ENCODE measurements around the gene GPRASP2.
"Not testable (repeated sequence)": the region's sequence is repeated elsewhere in the genome, so short reads cannot be mapped to it uniquely, and the experiment has no call there.

GPRASP2 gene

DNA sequence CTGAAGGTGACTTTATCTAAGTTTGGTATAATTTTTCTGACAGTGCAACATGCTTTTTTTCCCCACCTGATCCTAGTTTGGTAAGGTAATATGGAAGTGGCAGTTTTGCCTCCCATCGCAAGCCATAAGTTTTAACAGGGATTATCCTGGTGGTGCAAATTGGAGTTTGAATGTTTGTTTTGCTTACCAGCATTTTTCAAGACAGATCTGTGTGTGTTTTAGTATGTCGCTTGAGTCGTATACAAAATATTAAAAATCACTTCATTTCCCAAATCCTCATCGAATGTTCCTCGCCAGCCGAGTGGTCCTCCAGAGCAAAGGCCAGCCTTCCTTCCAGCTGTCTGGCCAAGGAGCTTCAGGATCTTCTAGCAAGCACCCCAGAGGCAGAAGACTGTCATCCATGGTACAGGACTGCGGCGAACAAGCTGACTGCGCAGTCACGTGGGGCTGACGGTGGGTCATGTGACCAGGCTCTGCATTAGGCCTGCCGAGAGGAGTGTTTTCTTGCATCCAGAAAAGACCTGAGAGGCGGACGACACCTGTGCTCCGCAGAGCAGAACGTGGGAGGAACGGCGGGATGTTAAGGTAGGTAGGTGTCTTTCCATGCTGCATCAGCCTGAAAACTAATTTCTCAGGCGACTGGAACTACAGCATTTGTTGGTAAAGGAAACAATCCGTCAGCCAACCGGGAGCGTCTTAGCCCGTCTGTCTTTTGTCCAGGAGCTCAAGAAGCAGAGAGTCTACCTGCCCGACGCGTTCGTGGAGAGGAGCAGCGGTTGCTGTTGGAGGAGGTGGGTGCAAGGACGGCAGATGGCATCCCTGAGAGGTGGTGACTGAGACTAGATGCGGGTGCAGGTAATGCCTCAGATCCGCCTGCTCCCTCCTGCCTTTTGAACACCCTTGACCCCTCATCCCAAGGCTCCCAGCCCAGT is 8.3 kb downstream of the GPRASP2 start, which contains the start of gene GPRASP3:
Gene GPRASP3, plus strand, starts transcription at position 507 of the 932 bp plus-strand sequence. CDS start 28,253 bp downstream, outside the sequence.
- Histone ChIP-seq H3K27me3 (ENCODE audit: insufficient read depth, low read length, poor library complexity) (no peaks in the 10 kb centered on the region), H3K4me3 (ENCODE audit: low read depth in 1 of 2, low read length in 2 of 2) (no peak within 1 kb of the TSS), H3K9me3 (ENCODE audit: insufficient read depth, low read length, severe bottlenecking) (no peaks in the 10 kb centered on the region), H3K4me1 (ENCODE audit: insufficient read depth, low read length) (no peaks in the 10 kb centered on the region), H3K79me2 (ENCODE audit: insufficient read depth, low read length) (no peaks in the 10 kb centered on the region), H3K4me2 (ENCODE audit: insufficient read depth, low read length) (no peak within 1 kb of the TSS), H3K9ac (ENCODE audit: low read depth, low read length) (no peak within 1 kb of the TSS), H3K27ac (ENCODE audit: low read length) (no peak within 1 kb of the TSS), H3K36me3 (ENCODE audit: insufficient read depth, low read length) (no peaks in the 10 kb centered on the region), H4K20me1 (ENCODE audit: insufficient read depth, low read length) (no peaks in the 10 kb centered on the region), H2AFZ (ENCODE audit: low read depth, low read length) (no peak within 1 kb of the TSS)
- DNase-seq (no peak), ATAC-seq (ENCODE audit: insufficient read depth, low read depth) (no peak)
- TF ChIP-seq, protein P1, sequence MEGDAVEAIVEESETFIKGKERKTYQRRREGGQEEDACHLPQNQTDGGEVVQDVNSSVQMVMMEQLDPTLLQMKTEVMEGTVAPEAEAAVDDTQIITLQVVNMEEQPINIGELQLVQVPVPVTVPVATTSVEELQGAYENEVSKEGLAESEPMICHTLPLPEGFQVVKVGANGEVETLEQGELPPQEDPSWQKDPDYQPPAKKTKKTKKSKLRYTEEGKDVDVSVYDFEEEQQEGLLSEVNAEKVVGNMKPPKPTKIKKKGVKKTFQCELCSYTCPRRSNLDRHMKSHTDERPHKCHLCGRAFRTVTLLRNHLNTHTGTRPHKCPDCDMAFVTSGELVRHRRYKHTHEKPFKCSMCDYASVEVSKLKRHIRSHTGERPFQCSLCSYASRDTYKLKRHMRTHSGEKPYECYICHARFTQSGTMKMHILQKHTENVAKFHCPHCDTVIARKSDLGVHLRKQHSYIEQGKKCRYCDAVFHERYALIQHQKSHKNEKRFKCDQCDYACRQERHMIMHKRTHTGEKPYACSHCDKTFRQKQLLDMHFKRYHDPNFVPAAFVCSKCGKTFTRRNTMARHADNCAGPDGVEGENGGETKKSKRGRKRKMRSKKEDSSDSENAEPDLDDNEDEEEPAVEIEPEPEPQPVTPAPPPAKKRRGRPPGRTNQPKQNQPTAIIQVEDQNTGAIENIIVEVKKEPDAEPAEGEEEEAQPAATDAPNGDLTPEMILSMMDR (IDR thresholded peaks at IDR 0.05; ENCODE audit: borderline replicate concordance, extremely low read depth, low read length, poor library complexity, severe bottlenecking): no peak

- H3K4me3 ChIP-seq (ENCODE audit: low read depth in 1 of 2, low read length in 2 of 2): not testable (repeated sequence)
Observed at GRCh38 chrX:102721169-102721506, 8.9 kb downstream of the GPRASP2 start.

DNA sequence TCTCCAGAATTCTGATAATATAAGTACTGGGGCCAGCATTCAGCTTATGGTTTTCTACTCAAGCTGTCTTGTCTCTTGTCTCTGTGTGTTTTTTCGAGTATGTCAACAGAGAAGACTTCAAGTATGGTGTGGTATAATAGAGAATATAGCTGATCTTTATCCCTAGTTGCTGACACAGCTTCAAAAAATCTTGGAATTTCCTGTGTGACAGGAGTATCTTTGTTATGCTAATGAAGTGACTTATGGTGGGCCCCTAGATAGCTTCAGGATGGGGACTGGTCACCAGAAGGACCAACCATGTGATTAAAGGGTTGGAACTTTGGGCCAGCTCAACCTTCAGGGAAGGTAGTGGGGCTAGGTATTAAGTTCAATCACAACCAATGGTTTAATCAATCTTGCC is 11.2 kb downstream of the GPRASP2 start:
- Histone ChIP-seq H3K9me3 (ENCODE audit: insufficient read depth, low read length, severe bottlenecking) (no peaks in the 10 kb centered on the region), H4K20me1 (ENCODE audit: insufficient read depth, low read length) (no peaks in the 10 kb centered on the region), H2AFZ (ENCODE audit: low read depth, low read length) (no peak overlapping the region), H3K79me2 (ENCODE audit: insufficient read depth, low read length) (no peaks in the 10 kb centered on the region), H3K4me2 (ENCODE audit: insufficient read depth, low read length) (no peak overlapping the region), H3K36me3 (ENCODE audit: insufficient read depth, low read length) (no peaks in the 10 kb centered on the region), H3K9ac (ENCODE audit: low read depth, low read length) (no peak overlapping the region), H3K27me3 (ENCODE audit: insufficient read depth, low read length, poor library complexity) (no peaks in the 10 kb centered on the region), H3K4me3 (ENCODE audit: low read depth in 1 of 2, low read length in 2 of 2) (no peak overlapping the region), H3K4me1 (ENCODE audit: insufficient read depth, low read length) (no peaks in the 10 kb centered on the region), H3K27ac (ENCODE audit: low read length) (no peak overlapping the region)
- TF ChIP-seq, protein P1 (IDR thresholded peaks at IDR 0.05; ENCODE audit: borderline replicate concordance, extremely low read depth, low read length, poor library complexity, severe bottlenecking): no peak
- no peak for TF ChIP-seq EZH2 (IDR thresholded peaks at IDR 0.05; ENCODE audit: borderline replicate concordance, low read depth, low read length, severe bottlenecking)
- DNase-seq (no peak), ATAC-seq (ENCODE audit: insufficient read depth, low read depth) (no peak)

More at GRCh38 chrX:102721169-102721506, 8.9 kb downstream of the GPRASP2 start:
- H3K36me3 ChIP-seq (ENCODE audit: insufficient read depth, low read length); H3K4me1 ChIP-seq (ENCODE audit: insufficient read depth, low read length); H4K20me1 ChIP-seq (ENCODE audit: insufficient read depth, low read length); ATAC-seq (ENCODE audit: insufficient read depth, low read depth); H3K9ac ChIP-seq (ENCODE audit: low read depth, low read length); H3K27me3 ChIP-seq (ENCODE audit: insufficient read depth, low read length, poor library complexity); H3K27ac ChIP-seq (ENCODE audit: low read length); H2AFZ ChIP-seq (ENCODE audit: low read depth, low read length); DNase-seq; H3K79me2 ChIP-seq (ENCODE audit: insufficient read depth, low read length); H3K4me2 ChIP-seq (ENCODE audit: insufficient read depth, low read length); H3K9me3 ChIP-seq (ENCODE audit: insufficient read depth, low read length, severe bottlenecking): not testable (repeated sequence)

DNA sequence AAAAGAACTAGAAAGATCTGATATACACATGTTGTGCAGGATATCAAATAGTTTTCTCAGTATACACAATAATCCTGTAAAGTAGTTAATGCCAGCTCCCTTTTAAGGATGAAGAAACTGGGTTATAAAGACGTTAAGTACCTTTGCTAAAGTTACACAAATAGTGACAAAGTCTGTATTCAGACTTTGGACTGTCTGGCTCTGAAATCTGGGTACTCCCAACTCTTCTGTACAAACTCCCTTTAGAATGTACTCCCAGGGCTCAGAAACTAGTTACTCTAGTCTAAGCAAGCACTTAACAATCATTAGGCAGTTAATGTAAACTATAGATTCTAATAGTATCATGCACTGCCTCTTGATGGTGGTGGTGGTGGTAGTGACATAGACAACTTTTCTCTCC is 15.5 kb downstream of the GPRASP2 start:
- no peaks in the 10 kb centered on the region for H3K79me2 ChIP-seq (ENCODE audit: insufficient read depth, low read length)
- no peaks in the 10 kb centered on the region for H3K9me3 ChIP-seq (ENCODE audit: insufficient read depth, low read length, severe bottlenecking)
- H4K20me1 ChIP-seq (ENCODE audit: insufficient read depth, low read length): no peaks in the 10 kb centered on the region
- no peaks in the 10 kb centered on the region for H3K27me3 ChIP-seq (ENCODE audit: insufficient read depth, low read length, poor library complexity)
- H3K36me3 ChIP-seq (ENCODE audit: insufficient read depth, low read length): no peaks in the 10 kb centered on the region
- no peak overlapping the region for H3K27ac ChIP-seq (ENCODE audit: low read length)
- H3K4me1 ChIP-seq (ENCODE audit: insufficient read depth, low read length): no peaks in the 10 kb centered on the region
- DNase-seq: no peak
- ATAC-seq (ENCODE audit: insufficient read depth, low read depth): no peak
- no peak overlapping the region for H3K4me3 ChIP-seq (ENCODE audit: low read depth in 1 of 2, low read length in 2 of 2)
- H2AFZ ChIP-seq (ENCODE audit: low read depth, low read length): no peak overlapping the region
- TF ChIP-seq EZH2 (IDR thresholded peaks at IDR 0.05; ENCODE audit: borderline replicate concordance, low read depth, low read length, severe bottlenecking): no peak
- TF ChIP-seq, protein P1 (IDR thresholded peaks at IDR 0.05; ENCODE audit: borderline replicate concordance, extremely low read depth, low read length, poor library complexity, severe bottlenecking): no peak
- H3K9ac ChIP-seq (ENCODE audit: low read depth, low read length): no peak overlapping the region
- H3K4me2 ChIP-seq (ENCODE audit: insufficient read depth, low read length): no peak overlapping the region
